Stimulated activated CD8-positive, alpha-beta memory T cell treated with anti-CD3 and anti-CD28 coated beads, Interleukin-15, amount 100 ng/mL, for 24 hours (primary cell): Measurements from ENCODE around the gene SNORC.
"Not testable (repeated sequence)": the region's sequence is repeated elsewhere in the genome, so short reads cannot be mapped to it uniquely, and the experiment has no call there.

Experiments used
- DNase-seq: peaks from one replicate; pipeline ENCODE4 v3.0.0-alpha.2; 2020; ENCODE audit warnings: low read depth

Gene SNORC

GRCh38 chr2:232870018-232870765 lies at the start of gene SNORC:
SNORC (plus strand) TSS chr2:232870264; CDS start chr2:232870342, 78 bp downstream.
- DNase-seq = no peak

GRCh38 chr2:232829988-232830387 lies 40.1 kb upstream of the SNORC start:
- DNase-seq = no peak

GRCh38 chr2:232831496-232831895 lies 38.6 kb upstream of the SNORC start:
- DNase-seq = no peak

- no peak for DNase-seq
These were observed 36.2 kb upstream of the SNORC start for GRCh38 chr2:232833830-232834229.

GRCh38 chr2:232835687-232836208 lies 34.3 kb upstream of the SNORC start:
- no peak for DNase-seq

GRCh38 chr2:232836934-232837333 lies 33.1 kb upstream of the SNORC start:
- DNase-seq = no peak

- DNase-seq = peak; percentile 5
These were observed 31.6 kb upstream of the SNORC start for GRCh38 chr2:232838406-232838874.

- no peak for DNase-seq
These were observed 30.5 kb upstream of the SNORC start for GRCh38 chr2:232839411-232840079.

GRCh38 chr2:232842689-232843088 lies 27.4 kb upstream of the SNORC start:
- no peak for DNase-seq

- DNase-seq = no peak
These were observed 26.2 kb upstream of the SNORC start for GRCh38 chr2:232843834-232844233.

GRCh38 chr2:232846055-232846454 lies 24.0 kb upstream of the SNORC start:
- no peak for DNase-seq

GRCh38 chr2:232850039-232850438 lies 20.0 kb upstream of the SNORC start:
- DNase-seq = no peak

GRCh38 chr2:232852081-232852480 lies 18.0 kb upstream of the SNORC start:
- DNase-seq = not testable (repeated sequence)

- DNase-seq = no peak
These were observed 17.4 kb upstream of the SNORC start for GRCh38 chr2:232852676-232853075.

- no peak for DNase-seq
These were observed 16.0 kb upstream of the SNORC start for GRCh38 chr2:232854082-232854481.

GRCh38 chr2:232857158-232857563 lies 12.9 kb upstream of the SNORC start:
- no peak for DNase-seq

GRCh38 chr2:232859385-232859916 lies 10.6 kb upstream of the SNORC start:
- DNase-seq = no peak

- DNase-seq = no peak
These were observed 9.3 kb upstream of the SNORC start for GRCh38 chr2:232860593-232861241.

- DNase-seq = no peak
These were observed 8.7 kb upstream of the SNORC start for GRCh38 chr2:232861353-232861752.

- no peak for DNase-seq
These were observed 6.1 kb upstream of the SNORC start for GRCh38 chr2:232863996-232864395.

- DNase-seq = no peak
These were observed 4.9 kb upstream of the SNORC start for GRCh38 chr2:232865165-232865564.

- no peak for DNase-seq
These were observed 4.0 kb upstream of the SNORC start for GRCh38 chr2:232866104-232866503.
